ENCODE measurements around the gene POFUT1.
A peak's percentile ranks its signal among the peaks of the same experiment; 100 is the strongest.

Gene POFUT1

GRCh38 chr20:32204205-32205109 lies 3.2 kb upstream of the POFUT1 start:
- H3K4me3 ChIP-seq (ENCODE audit: low read length) = no peak overlapping the region
- no peak for DNase-seq (ENCODE audit: low read depth, low spot score)

- no peak overlapping the region for H3K4me3 ChIP-seq (ENCODE audit: low read length)
- DNase-seq (ENCODE audit: low read depth, low spot score) = no peak
Measured at GRCh38 chr20:32205110-32205842, 2.4 kb upstream of the POFUT1 start.

DNA sequence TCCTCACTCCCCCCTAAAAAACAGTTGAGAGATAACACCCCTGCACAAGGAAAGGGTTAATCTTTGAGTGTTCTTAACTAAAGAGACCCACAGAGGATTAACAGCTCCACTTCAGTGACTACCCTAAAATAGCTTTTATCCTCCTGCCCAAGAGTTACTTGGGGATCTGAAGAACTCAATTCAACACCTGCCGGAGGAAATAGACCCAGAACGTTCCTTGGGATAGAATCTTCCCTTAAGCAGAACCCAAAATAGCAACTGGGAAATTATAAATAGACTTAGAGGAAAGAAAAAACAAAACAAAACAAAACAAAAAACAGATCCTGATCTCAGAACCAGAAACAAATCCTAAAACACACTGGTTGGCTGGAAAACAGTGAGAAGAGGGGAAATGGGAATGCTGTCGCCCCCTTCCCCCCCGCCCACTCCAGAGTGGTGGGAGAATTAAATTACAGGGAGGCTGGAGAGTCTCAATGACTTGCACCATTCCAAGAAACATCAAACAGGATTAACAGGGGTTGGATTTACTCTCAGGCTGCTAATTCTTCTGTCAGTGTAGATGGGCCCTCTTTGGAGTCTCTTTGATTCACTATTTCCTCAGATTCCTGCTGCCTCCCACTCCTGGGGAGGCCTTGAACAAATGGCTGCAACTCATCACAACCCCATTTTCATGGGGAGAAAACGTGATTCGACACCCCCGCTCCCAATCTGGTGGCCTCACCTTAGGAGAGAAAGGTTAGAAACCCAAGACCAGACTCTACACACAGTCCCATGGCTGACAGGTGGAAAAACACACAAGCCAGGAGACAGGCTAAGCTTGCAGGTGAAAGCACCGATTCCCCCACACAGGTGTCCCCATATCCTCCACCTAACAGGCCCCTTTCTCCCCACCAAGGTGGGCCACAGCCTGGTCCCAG lies 1.6 kb upstream of the POFUT1 start:
- H3K4me3 ChIP-seq (ENCODE audit: low read length) = peak overlapping the region; percentile 84
- DNase-seq (ENCODE audit: low read depth, low spot score) = no peak

- peak overlapping the region; percentile 84 for H3K4me3 ChIP-seq (ENCODE audit: low read length)
- DNase-seq (ENCODE audit: low read depth, low spot score) = no peak
Measured at GRCh38 chr20:32206760-32207625, 687 bp upstream of the POFUT1 start.

DNA sequence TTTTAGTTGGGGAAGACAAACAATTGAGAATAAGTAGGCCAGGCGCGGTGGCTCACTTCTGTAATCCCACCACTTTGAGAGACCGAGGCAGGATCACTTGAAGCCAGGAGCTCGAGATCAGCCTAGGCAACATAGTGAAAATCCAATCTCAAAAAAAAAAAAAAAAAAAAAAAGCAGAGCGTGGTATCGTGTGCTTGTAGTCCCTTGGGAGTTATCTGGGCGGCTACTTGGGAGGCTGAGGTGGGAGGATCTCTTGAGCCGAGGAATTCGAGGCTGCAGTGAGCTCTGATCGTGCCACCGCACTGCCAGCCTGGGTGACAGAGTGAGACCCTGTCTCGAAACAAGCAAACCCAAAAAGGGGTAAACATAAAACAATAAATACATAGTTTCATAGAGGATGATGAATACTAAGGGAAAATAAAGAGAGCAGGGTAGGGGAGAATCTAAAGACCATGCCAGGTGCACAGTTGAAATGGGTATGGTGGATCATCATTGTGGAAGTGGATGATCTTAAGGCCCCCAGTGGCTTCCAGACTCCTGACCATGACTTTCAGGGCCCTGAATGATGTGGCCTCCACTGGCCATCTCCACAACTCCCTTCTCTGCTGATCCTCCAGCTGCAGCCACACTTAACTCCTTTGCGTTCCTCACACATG lies 947 bp downstream of the POFUT1 start:
- peak overlapping the region; percentile 84 for H3K4me3 ChIP-seq (ENCODE audit: low read length)
- no peak for DNase-seq (ENCODE audit: low read depth, low spot score)

DNA sequence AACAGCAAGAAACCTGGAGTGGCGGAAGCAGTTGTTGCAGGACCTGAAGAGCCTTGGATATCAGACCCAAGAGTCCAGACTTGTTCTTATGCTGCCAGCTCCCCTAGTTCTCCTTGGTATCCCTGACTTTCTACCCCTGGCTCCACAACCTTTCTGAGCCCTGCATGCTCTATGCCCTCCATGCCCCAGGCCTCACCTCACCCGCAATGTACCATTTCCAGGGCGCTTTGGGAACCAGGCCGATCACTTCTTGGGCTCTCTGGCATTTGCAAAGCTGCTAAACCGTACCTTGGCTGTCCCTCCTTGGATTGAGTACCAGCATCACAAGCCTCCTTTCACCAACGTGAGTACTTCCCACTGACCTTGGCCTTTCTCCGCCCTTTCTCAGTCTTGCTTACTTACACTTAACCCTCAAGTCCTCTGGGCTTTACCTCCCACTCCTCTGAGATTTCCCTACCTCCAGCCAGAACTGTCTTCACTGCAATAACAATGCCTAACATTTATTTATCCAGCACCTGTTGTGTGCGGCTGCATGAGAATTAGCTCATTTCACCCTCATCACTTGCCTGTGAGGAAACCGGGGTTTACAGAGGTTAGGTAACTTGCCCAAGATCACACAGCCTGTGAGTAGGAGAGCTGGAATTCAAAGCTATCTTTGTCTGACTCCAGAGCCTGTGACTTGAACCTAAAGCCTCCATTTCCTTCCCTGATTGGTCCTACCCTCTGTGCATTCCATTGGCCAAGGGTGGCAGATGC lies 2.3 kb downstream of the POFUT1 start:
- DNase-seq (ENCODE audit: low read depth, low spot score) = no peak
- H3K4me3 ChIP-seq (ENCODE audit: low read length) = no peak overlapping the region

DNA sequence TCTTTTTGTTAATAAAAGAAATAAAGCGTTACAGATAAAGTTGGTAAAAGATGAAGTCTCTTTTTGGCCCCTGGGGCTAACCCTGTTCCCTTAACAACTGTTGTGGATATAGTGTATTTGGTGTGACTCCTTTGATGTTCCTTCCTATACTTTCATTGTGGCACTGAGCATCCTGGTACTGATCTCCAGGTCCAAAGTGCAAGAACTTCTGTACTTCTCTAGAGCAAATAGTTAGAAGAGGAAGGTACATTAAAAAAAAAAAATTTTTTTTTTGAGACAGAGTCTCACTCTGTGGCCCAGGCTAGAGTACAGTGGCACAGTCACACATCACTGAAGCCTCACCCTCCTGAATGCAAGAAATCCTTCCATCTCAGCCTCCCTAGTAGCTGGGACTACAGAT lies 6.2 kb downstream of the POFUT1 start:
- DNase-seq (ENCODE audit: low read depth, low spot score) = no peak
- H3K4me3 ChIP-seq (ENCODE audit: low read length) = no peak overlapping the region

DNA sequence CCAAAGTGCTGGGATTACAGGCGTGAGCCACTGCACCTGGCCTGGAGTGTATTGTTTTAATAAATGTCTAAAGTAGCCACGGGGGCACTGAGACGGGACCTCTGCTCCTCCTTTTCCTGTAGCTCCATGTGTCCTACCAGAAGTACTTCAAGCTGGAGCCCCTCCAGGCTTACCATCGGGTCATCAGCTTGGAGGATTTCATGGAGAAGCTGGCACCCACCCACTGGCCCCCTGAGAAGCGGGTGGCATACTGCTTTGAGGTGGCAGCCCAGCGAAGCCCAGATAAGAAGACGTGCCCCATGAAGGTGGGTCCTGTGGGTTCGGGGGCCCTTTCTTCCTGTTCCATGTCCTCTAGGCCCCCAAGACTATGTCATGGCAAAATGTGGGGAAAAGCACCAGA lies 7.5 kb downstream of the POFUT1 start:
- DNase-seq (ENCODE audit: low read depth, low spot score) = no peak
- H3K4me3 ChIP-seq (ENCODE audit: low read length) = no peak overlapping the region

DNA sequence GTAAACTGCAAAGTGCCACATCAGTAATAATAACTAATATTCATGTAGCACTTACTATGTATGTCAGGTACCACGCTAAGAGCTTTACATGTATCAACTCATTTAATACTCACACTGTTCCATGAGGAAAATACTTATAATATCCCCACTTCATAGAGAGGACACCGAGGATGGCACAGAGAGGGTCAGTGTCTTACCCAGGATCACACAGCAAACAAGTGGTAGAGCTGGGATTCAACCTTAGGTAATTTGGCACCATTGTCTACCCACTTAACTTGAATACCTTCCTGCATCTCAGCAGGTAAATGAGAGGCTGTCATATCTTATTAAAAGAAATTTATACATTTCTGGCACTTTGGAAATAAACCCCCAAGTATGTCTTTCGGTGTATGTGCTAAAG lies 8.0 kb downstream of the POFUT1 start:
- no peak overlapping the region for H3K4me3 ChIP-seq (ENCODE audit: low read length)
- no peak for DNase-seq (ENCODE audit: low read depth, low spot score)

DNA sequence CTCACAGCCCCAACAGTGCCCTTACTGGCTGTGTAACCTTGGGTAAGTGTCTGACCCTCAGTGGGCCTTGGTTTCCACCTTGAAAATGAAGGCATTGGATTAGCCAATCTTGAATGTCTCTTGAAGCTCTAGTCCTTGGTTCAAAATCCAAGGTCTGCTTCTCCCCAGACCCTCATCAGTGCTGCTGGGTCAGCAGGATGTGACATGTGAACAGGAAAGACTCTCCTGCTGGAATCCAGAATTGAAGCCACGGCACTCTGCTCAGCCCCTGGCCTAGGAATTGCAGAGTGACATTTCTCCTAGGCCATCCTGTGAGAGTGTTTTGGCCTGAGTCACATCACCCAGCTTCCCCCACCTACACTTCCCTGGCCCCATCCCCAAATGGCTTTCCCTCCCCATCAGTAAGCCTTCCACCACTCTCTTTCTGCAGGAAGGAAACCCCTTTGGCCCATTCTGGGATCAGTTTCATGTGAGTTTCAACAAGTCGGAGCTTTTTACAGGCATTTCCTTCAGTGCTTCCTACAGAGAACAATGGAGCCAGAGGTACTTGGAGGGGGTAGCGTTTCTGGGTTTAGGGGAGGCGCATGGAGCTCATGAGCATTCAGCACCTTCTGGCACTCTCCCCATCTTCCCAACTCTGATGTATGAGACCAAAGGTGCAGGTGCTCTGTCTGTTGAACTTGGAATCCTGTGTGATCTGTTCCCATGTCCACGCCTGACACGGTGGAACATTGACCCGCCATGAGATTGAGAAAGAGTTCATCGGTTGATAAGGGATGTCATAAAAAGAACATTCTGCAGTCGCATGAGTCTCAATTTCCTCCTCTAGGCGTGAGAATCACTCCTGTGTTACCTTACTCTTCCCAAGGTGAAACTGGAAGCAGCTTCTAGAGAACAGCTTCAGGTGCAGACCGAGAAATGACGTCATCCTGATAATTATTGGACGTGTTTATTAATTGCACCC lies 8.8 kb downstream of the POFUT1 start:
- no peak overlapping the region for H3K4me3 ChIP-seq (ENCODE audit: low read length)
- DNase-seq (ENCODE audit: low read depth, low spot score) = no peak

GRCh38 chr20:32218156-32218900 lies 10.6 kb downstream of the POFUT1 start:
- no peak for DNase-seq (ENCODE audit: low read depth, low spot score)
- no peak overlapping the region for H3K4me3 ChIP-seq (ENCODE audit: low read length)

GRCh38 chr20:32224463-32224862 lies 16.8 kb downstream of the POFUT1 start:
- no peak for DNase-seq (ENCODE audit: low read depth, low spot score)
- H3K4me3 ChIP-seq (ENCODE audit: low read length) = no peak overlapping the region

DNA sequence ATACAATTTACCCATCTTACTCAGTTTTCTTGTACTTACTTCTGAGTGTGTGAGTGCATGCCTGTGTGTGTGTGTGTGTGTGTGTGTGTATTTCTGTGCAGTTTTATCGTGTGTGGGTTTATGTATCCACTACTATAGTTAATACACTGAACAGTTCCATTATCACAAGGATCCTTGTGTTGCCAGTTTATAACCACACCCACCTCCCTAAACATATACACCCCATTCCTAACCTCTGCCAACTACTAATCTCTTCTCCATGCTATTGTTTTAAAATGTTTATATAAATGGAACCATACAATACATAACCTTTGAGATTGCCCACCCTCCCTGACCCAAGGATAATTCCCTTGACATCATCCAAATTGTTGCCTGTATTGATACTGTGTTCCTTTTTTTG lies 18.7 kb downstream of the POFUT1 start:
- no peak for DNase-seq (ENCODE audit: low read depth, low spot score)

DNA sequence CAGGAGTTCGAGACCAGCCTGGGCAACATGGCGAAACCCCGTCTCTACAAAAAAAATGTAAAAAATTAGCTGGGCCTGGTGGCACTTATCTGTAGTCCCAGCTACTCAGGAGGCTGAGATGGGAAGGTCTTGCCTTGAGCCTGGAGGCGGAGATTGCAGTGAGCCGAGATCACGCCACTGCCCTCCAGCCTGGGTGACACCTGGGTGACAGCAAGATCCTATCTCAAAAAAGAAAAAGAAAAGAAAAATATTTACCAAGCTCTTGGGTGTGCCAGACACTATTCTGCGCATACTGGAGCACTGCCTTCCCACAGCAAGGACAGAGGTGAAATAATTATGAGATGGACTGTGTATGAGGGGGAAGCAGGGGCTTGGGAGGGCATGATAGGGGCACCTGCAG lies 19.6 kb downstream of the POFUT1 start:
- no peak overlapping the region for H3K4me3 ChIP-seq (ENCODE audit: low read length)
- DNase-seq (ENCODE audit: low read depth, low spot score) = no peak

More for the DNA sequence above, 18.7 kb downstream of the POFUT1 start:
- H3K4me3 ChIP-seq (ENCODE audit: low read length) = no peak overlapping the region

DNA sequence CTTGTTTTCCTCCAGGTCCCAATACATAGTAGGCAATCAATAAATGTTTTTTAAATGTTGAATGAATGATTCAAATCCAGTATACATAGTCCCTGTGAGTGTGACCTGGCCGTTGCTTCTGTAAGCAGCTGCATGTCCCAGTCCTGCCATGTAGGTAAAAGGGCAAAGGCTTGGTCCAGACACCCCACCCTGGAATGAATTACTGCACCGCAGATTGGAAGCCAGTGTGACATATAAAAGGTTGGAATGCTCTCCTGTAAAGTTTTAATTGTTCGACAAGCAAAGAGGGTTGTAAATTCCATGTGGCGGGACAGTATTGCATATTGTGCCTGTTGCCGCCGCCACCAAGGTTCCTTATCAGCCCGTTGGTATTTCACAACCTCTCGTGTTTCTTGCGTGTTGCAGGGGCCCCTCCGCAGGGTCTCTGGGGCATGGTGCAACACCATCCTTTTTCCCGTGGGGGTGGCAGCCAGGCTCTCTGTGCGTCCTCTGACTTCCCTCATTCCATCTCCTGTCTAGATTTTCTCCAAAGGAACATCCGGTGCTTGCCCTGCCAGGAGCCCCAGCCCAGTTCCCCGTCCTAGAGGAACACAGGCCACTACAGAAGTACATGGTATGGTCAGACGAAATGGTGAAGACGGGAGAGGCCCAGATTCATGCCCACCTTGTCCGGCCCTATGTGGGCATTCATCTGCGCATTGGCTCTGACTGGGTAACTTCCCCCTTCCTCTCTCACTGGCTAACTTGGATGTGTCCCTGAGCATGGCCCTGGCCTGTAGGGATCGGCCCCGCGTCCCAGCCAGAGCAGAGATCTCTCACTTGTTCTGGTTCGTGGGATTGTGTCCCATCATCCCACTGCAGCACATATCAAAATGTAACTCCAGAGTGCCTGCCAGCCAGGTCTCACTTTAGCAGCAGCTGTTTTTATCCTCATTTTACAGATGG lies 20.3 kb downstream of the POFUT1 start:
- no peak overlapping the region for H3K4me3 ChIP-seq (ENCODE audit: low read length)

More for the DNA sequence above, 20.3 kb downstream of the POFUT1 start:
- no peak for DNase-seq (ENCODE audit: low read depth, low spot score)
